Measurements from ENCODE around the gene TAS2R19.

Gene TAS2R19

DNA sequence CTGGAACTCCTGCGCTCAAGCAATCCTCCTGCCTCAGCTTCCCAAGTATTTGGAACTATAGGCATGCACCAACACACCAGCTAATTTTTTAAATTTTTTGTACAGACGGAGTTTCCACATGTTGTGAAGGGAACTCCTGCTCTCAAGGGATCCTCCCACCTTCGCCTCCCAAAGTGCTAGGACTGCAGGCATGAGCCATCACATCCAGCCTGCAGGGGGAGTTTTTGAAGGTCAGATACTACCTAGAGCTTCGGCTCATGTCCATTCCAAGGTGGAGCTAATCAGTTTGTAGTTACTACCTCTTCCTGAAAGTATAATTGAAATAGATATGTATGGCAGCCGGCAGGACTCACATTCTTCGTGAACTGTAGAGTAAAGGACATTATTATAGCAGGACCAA lies 3.7 kb upstream of the TAS2R19 start:
- peaks cover 5% of the 10 kb centered on the region for H3K9me3 Mint-ChIP-seq
- no peak overlapping the region for H3K4me3 Mint-ChIP-seq
- DNase-seq: no peak
- no peak overlapping the region for H3K27ac Mint-ChIP-seq
- no peak for ATAC-seq
- H3K36me3 Mint-ChIP-seq (ENCODE audit: low read depth): peaks cover 37% of the 10 kb centered on the region
- no peaks in the 10 kb centered on the region for H3K27me3 Mint-ChIP-seq
- H3K4me1 Mint-ChIP-seq: peaks cover 6% of the 10 kb centered on the region

DNA sequence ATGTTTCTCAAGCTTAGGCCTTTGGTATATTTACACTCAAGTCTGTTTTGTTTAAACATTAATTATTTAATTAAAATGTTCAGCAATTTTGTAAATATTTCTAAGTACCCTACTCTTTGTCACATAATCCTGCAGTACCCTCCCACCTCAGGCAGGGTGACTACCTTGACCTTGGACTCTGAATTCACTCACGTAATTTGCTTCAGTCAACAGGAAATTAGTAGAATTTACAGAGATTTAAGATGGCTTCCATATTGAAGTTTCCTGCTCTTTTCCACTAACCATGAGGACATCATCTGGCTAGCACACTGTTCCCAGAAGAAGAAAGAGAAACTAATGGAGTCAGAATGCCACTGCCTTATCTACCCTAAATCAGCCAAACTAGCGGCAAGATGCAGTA lies 967 bp upstream of the TAS2R19 start:
- peaks cover 6% of the 10 kb centered on the region for H3K4me1 Mint-ChIP-seq
- H3K27ac Mint-ChIP-seq: no peak overlapping the region

DNA sequence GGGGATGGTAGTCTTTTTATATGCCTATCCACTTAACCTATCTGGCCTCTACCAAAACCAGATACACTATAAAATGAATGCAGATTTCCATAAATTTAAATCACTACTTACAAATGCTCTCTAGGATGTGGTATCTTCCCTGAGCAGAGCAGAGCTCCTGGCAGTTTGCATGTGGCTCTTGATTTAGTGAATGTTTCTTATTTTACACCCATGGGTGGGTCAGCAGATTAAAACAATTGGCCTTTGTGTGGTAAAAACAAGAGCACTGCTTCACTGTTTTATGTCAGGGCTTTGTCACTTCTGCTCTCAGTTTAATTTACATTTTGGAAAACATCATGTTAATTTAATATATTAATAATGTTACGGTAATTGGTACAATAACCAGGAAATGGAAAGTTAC lies 5.5 kb downstream of the TAS2R19 start:
- Mint-ChIP-seq H3K4me3 (no peak overlapping the region), H3K4me1 (peaks cover 16% of the 10 kb centered on the region), H3K9me3 (no peaks in the 10 kb centered on the region), H3K27ac (no peak overlapping the region), H3K36me3 (ENCODE audit: low read depth) (peaks cover 24% of the 10 kb centered on the region), H3K27me3 (no peaks in the 10 kb centered on the region)
- no peak for ATAC-seq
- no peak for DNase-seq

More for the DNA sequence above, 967 bp upstream of the TAS2R19 start:
- no peak for DNase-seq
- Mint-ChIP-seq H3K27me3 (no peaks in the 10 kb centered on the region), H3K9me3 (peaks cover 5% of the 10 kb centered on the region), H3K36me3 (ENCODE audit: low read depth) (peaks cover 34% of the 10 kb centered on the region), H3K4me3 (no peak overlapping the region)
- no peak for ATAC-seq

DNA sequence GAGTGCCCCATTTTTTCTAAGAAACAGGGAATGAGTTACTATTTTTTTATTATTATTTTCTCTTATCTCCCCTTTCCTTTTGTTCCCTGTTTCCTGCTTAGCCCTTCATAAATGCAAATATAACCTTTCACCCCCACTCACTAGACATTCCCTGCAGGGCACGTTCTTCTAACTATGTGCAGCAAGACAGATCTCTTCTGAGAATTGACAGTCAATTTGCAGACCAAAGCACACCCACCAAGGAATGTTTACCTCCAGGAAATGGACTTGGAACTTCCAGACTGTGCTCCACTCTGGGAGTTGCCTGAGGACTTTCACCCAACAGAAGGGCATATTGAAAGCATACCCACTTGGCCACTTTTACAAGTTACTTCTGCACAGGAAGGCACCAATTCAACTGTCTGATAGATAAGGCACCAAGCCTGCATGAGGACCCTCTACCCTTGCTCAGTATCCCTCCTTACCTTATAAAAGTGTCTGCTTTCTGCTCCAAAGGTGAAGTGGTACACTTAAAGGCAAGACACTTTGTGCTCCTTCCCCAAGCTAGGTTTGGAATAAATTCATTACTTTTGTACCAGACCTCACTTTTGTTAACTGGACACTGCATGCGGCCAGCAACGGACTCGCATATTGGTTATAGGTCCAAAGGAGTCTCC lies 6.5 kb downstream of the TAS2R19 start:
- Mint-ChIP-seq H3K4me3 (no peak overlapping the region), H3K9me3 (no peaks in the 10 kb centered on the region), H3K4me1 (peaks cover 11% of the 10 kb centered on the region), H3K27me3 (no peaks in the 10 kb centered on the region), H3K36me3 (ENCODE audit: low read depth) (peaks cover 22% of the 10 kb centered on the region), H3K27ac (no peak overlapping the region)
- DNase-seq (no peak), ATAC-seq (no peak)

DNA sequence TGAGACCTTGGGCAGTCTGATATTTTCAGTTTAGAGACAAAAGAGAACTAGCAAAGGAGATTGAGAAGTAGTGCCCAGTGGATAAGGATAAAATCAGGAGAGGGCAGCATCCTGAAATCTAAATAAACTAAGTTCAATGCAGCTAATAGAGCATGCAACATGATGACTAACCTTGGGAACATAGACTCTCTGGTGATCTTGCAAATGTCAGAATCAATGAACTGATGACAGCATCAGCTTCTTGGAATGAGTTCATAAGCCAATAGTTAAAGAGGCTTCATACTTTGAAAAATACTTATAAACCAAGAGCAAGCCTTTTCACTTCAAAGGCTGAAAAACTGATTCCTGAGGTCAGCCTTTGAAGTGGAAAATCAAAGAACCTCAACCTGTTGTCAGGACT lies 8.2 kb downstream of the TAS2R19 start:
- Mint-ChIP-seq H3K27ac (peak overlapping the region; percentile 5), H3K9me3 (no peaks in the 10 kb centered on the region)
- DNase-seq: no peak

DNA sequence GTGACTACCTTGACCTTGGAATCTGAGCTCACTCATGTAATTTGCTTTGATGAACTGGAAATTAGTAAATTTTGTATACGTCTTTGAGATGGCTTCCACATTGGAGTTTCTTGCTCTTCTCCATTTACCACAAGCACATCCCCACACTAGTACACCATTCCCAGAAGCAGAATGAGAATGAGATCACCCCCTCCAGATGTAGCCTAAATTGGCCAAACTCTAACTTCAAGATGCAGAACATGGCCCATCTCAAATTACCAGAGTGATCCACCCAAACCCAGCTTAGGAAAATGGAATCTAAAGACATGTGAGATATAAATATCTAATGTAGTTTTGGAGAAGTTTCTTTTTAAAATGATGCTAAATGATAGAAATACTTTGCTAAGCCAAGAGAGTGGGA lies 14.8 kb downstream of the TAS2R19 start:
- peaks cover 10% of the 10 kb centered on the region for H3K36me3 Mint-ChIP-seq (ENCODE audit: low read depth)

More for the DNA sequence above, 8.2 kb downstream of the TAS2R19 start:
- Mint-ChIP-seq H3K4me3 (no peak overlapping the region), H3K4me1 (peaks cover 11% of the 10 kb centered on the region), H3K36me3 (ENCODE audit: low read depth) (peaks cover 26% of the 10 kb centered on the region), H3K27me3 (no peaks in the 10 kb centered on the region)
- ATAC-seq: peak; percentile 36

DNA sequence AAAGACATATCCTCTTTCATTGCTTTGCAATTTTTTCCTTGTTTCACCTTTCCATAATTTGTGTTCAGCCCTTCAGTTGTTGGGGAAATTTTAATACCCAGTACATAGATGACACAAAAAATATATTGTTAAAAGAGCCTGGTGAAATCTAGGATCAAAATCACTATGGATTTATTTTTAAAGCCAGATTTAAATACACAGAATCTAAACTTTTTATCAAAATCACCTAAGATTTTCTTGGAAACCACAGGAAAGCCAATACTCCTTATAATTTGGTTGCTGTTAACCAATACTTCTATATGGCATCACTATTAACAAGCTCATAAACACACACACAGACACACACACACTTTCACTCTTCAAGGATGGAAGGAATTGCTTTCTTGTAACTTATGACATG lies 24.2 kb downstream of the TAS2R19 start, which contains the start of gene TAS2R20:
Gene TAS2R20 (minus strand): TSS at position 101 of the 400 bp plus-strand sequence. CDS start 429 bp downstream, outside the sequence.
- ATAC-seq (no peak), DNase-seq (no peak)
- peaks cover 22% of the 10 kb centered on the region for H3K36me3 Mint-ChIP-seq (ENCODE audit: low read depth)
- H3K9me3 Mint-ChIP-seq: peaks cover 5% of the 10 kb centered on the region
- H3K27ac Mint-ChIP-seq: no peak within 1 kb of the TSS
- no peak within 1 kb of the TSS for H3K4me3 Mint-ChIP-seq
- no peaks in the 10 kb centered on the region for H3K27me3 Mint-ChIP-seq
- no peaks in the 10 kb centered on the region for H3K4me1 Mint-ChIP-seq

More for the DNA sequence above, 14.8 kb downstream of the TAS2R19 start:
- H3K9me3 Mint-ChIP-seq: peaks cover 5% of the 10 kb centered on the region
- H3K4me3 Mint-ChIP-seq: no peak overlapping the region
- H3K27me3 Mint-ChIP-seq: no peaks in the 10 kb centered on the region
- H3K27ac Mint-ChIP-seq: no peak overlapping the region
- ATAC-seq (no peak), DNase-seq (no peak)
- H3K4me1 Mint-ChIP-seq: no peaks in the 10 kb centered on the region

DNA sequence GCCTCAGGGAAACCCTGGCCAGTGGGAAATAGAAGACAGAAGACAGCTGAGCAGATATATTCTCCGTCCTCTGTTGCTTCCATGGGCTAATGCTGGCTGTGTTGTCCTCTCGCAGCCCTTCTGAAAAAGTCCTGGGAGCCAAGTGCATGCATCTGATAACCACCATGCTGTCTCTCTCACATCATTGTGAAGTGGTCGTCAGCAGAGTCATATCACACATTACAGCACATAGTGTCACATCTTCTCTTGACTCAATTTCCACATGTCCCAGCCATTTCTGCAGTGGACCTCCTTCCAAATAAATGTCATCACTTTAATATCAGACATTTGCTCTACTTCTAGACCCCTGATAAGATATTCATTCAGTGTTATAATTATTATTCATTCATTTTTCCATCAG lies 28.1 kb downstream of the TAS2R19 start:
- Mint-ChIP-seq H3K36me3 (ENCODE audit: low read depth) (peaks cover 34% of the 10 kb centered on the region), H3K27me3 (no peaks in the 10 kb centered on the region), H3K4me1 (peaks cover 2% of the 10 kb centered on the region), H3K27ac (no peak overlapping the region), H3K9me3 (peaks cover 16% of the 10 kb centered on the region), H3K4me3 (no peak overlapping the region)
- DNase-seq (no peak), ATAC-seq (no peak)

DNA sequence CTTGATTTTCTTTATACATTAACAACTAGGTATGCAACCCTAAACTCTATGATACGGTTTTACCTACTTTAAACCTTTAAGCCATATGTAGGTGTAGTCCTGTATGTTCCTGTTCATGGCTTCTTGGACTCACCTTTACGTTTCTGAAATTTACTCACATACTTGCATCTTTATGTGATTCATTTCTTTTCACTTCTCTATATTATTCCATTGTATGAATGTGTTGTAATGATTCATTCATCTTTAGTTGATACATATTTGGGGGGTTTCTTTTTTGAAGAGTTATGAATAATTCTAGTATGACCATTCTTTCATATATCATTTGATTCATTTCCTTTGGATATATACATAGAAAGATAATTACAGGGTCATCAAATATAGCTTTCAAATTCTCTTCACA lies 33.3 kb downstream of the TAS2R19 start:
- H3K4me1 Mint-ChIP-seq: peaks cover 17% of the 10 kb centered on the region
- H3K9me3 Mint-ChIP-seq: peaks cover 16% of the 10 kb centered on the region
- no peak for DNase-seq
- no peak overlapping the region for H3K27ac Mint-ChIP-seq
- H3K4me3 Mint-ChIP-seq: no peak overlapping the region
- peaks cover 23% of the 10 kb centered on the region for H3K36me3 Mint-ChIP-seq (ENCODE audit: low read depth)
- no peaks in the 10 kb centered on the region for H3K27me3 Mint-ChIP-seq
- ATAC-seq: peak; percentile 57

DNA sequence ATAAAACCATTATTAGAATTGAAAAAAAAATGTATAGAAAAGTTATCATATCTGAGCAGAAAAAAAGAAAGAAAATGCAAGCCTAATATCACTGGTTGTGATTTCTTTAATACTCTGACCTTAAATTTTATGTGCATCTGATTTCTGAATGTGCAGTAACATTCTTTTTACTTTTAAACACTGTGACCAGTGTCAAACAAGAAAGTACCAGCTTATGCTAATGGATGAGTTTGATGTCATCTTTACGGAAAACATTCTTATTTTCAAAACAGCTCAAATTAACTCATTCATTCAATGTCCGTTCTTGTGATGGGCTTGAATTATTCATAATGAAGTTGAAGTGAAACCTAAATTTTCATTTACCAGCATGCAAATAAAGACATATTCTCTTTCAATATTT lies 35.6 kb downstream of the TAS2R19 start, which contains the start of gene TAS2R50:
Gene TAS2R50 (minus strand): TSS at position 101 of the 400 bp plus-strand sequence. CDS start 52 bp downstream, at position 49.
- no peak within 1 kb of the TSS for H3K4me3 Mint-ChIP-seq
- DNase-seq: no peak
- no peak within 1 kb of the TSS for H3K27ac Mint-ChIP-seq
- peaks cover 16% of the 10 kb centered on the region for H3K9me3 Mint-ChIP-seq
- peaks cover 19% of the 10 kb centered on the region for H3K36me3 Mint-ChIP-seq (ENCODE audit: low read depth)
- ATAC-seq: no peak
- H3K27me3 Mint-ChIP-seq: no peaks in the 10 kb centered on the region
- H3K4me1 Mint-ChIP-seq: peaks cover 36% of the 10 kb centered on the region

DNA sequence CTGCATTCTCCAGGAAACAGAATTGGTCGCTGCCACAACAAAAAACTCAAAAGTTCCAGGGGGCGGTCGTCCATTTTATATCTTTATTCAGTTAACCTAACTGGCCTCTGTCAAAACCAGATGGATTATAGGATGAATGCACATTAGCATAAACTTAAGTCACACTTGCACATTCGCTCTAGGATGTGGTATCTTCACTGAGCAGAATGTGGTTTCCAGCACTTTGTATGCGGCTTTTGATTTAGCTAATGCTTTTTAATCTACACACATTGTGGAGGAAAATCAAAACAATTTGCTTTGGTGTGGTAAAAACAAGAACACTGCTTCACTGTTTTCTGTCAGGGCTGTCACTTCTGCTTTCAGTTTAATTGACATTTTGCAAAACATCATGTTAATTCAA lies 40.2 kb downstream of the TAS2R19 start:
- H3K4me3 Mint-ChIP-seq: no peak overlapping the region
- peaks cover 32% of the 10 kb centered on the region for H3K4me1 Mint-ChIP-seq
- H3K9me3 Mint-ChIP-seq: no peaks in the 10 kb centered on the region
- no peak overlapping the region for H3K27ac Mint-ChIP-seq
- no peaks in the 10 kb centered on the region for H3K27me3 Mint-ChIP-seq
- DNase-seq (no peak), ATAC-seq (peak; percentile 92)
- peaks cover 2% of the 10 kb centered on the region for H3K36me3 Mint-ChIP-seq (ENCODE audit: low read depth)

DNA sequence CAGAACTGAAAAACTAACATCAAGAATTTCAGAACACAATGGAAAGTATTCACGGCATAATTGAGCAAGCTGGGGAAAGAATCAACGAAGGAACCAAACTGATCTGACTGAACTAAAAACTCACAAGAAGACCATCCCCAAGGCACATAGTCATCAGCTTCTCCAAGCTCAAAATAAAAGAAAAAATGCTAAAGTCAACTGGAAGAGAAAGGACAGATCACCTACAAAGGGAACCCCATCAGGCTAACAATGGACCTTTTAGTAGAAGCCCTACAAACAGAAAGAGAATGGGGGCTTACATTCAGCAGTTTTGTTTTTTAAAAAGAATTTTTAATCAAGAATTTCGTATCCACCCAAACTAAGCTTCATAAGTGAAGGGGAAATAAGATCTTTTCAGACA lies 47.5 kb downstream of the TAS2R19 start:
- Mint-ChIP-seq H3K36me3 (ENCODE audit: low read depth) (peaks cover 2% of the 10 kb centered on the region), H3K4me3 (no peak overlapping the region)

More for the DNA sequence above, 47.5 kb downstream of the TAS2R19 start:
- Mint-ChIP-seq H3K27me3 (no peaks in the 10 kb centered on the region), H3K4me1 (no peaks in the 10 kb centered on the region), H3K9me3 (no peaks in the 10 kb centered on the region), H3K27ac (no peak overlapping the region)
- ATAC-seq: no peak
- DNase-seq: no peak
